ENCODE data around the gene MCC.

The MCC gene

DNA sequence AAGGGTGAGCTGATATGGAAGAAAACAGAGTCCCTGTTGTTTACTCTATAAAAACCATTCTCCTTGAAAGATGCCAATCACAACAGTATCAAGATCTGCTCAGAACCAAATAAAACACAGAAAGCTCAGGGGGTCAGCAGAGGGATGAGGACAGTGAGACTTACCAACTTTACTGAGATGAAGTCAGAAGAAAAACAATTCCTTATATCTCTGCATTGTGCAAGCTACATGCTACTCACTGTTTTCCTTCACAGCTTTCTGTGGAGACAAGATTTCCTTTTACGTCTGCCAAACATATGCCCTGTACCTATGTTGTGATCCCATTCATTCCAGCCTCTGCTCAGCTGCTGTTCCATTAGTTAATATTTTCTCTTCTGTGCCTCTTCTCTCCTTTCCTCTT, 239.0 kb downstream of the MCC start:
- DNase-seq: no peak
- Mint-ChIP-seq H3K4me1 (peaks cover 63% of the 10 kb centered on the region), H3K27ac (peak overlapping the region; percentile 33), H3K27me3 (ENCODE audit: low read depth, poor library complexity) (peaks cover 5% of the 10 kb centered on the region), H3K4me3 (no peak overlapping the region), H3K36me3 (ENCODE audit: low read depth) (peaks cover 47% of the 10 kb centered on the region), H3K9me3 (peaks cover 27% of the 10 kb centered on the region)
- TF ChIP-seq, protein P1, sequence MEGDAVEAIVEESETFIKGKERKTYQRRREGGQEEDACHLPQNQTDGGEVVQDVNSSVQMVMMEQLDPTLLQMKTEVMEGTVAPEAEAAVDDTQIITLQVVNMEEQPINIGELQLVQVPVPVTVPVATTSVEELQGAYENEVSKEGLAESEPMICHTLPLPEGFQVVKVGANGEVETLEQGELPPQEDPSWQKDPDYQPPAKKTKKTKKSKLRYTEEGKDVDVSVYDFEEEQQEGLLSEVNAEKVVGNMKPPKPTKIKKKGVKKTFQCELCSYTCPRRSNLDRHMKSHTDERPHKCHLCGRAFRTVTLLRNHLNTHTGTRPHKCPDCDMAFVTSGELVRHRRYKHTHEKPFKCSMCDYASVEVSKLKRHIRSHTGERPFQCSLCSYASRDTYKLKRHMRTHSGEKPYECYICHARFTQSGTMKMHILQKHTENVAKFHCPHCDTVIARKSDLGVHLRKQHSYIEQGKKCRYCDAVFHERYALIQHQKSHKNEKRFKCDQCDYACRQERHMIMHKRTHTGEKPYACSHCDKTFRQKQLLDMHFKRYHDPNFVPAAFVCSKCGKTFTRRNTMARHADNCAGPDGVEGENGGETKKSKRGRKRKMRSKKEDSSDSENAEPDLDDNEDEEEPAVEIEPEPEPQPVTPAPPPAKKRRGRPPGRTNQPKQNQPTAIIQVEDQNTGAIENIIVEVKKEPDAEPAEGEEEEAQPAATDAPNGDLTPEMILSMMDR (IDR thresholded peaks at IDR 0.05): no peak

DNA sequence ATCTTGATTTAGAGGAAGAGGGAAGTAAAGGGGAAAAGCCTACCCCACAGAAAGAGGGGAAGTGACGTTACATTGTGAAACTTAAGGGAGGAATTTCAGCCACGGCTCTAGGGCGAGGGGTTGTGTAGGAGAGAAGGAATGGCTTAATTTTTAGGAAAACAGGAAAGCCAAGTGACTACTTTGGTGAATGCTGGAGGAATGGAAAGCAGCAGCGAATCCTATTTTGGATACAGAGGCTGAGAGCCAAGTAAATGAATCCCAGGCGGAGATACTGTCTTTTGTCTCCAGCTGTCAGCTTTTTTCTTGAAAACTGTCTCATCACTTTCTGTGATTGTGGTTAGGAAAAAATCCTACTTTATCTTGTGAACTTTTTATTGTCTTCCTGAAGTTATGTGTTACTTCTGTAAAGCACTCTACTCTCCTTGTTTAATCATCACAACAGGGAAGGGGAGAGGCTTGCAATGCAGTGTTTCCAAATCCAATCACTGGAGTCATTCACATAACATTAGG, 241.8 kb downstream of the MCC start:
- TF ChIP-seq, protein P1 (IDR thresholded peaks at IDR 0.05): no peak
- H3K27ac Mint-ChIP-seq: peak overlapping the region; percentile 35
- peaks cover 61% of the 10 kb centered on the region for H3K4me1 Mint-ChIP-seq

DNA sequence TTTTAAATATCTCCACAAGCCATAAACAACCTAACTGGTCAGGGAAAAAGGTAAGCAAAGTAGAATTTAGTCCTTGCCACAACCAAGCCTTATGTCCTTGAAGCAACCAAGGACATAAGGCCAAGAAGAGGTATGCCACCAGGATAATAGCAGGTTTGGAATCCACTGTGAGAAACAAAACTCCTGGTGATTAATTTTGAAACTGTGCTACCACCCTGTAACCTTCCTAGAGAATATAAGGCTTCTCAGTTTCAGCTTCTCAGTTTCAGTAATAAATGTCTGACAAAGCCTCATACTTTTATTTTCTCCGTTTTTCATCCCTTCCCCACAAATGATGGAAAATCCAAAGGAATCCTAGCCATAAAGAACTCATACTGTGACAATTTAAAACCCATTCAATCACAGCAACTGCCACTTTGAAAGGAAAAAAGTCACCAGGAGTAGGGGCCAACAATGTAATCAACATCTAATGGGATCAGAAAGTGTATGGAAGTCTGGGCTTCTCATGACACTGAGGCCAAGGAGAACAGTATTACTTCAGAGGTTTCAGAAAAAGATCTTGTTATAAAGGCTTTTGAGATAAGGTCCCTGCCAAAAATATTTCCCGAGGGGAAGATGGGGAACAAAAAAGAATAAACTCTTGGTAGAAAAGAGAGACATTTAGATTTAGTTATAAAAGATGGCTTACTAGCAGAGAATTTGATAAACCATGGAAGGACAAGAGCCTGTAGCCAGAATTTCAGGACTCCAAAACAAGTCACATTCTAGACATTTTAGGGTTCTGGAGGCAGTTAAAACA, 242.6 kb downstream of the MCC start:
- peaks cover 53% of the 10 kb centered on the region for H3K4me1 Mint-ChIP-seq
- TF ChIP-seq, protein P1 (IDR thresholded peaks at IDR 0.05): no peak
- H3K4me3 Mint-ChIP-seq: no peak overlapping the region

More for the DNA sequence above, 241.8 kb downstream of the MCC start:
- Mint-ChIP-seq H3K4me3 (no peak overlapping the region), H3K27me3 (ENCODE audit: low read depth, poor library complexity) (no peaks in the 10 kb centered on the region), H3K36me3 (ENCODE audit: low read depth) (peaks cover 21% of the 10 kb centered on the region), H3K9me3 (peaks cover 7% of the 10 kb centered on the region)
- DNase-seq: no peak

DNA sequence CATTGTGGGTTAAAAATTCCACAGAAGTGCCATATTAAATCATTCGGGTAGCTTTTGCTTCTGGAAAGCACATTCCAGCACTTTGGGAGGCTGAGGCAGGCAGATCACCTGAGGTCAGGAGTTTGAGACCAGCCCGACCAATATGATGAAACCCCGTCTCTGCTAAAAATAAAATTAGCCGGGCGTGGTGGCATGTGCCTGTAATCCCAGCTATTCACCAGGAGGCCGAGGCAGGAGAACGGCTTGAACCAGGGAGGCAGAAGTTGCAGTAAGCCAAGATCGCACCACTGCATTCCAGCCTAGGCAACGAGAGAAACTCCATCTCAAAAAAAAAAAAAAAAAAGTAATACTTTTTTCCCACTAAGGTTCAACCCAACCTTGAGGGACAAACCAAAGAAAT, 243.3 kb downstream of the MCC start:
- DNase-seq: no peak
- peaks cover 47% of the 10 kb centered on the region for H3K4me1 Mint-ChIP-seq
- H3K27me3 Mint-ChIP-seq (ENCODE audit: low read depth, poor library complexity): no peaks in the 10 kb centered on the region
- TF ChIP-seq, protein P1 (IDR thresholded peaks at IDR 0.05): no peak
- peaks cover 19% of the 10 kb centered on the region for H3K36me3 Mint-ChIP-seq (ENCODE audit: low read depth)
- H3K27ac Mint-ChIP-seq: no peak overlapping the region
- H3K4me3 Mint-ChIP-seq: no peak overlapping the region
- peaks cover 7% of the 10 kb centered on the region for H3K9me3 Mint-ChIP-seq

More for the DNA sequence above, 242.6 kb downstream of the MCC start:
- H3K27me3 Mint-ChIP-seq (ENCODE audit: low read depth, poor library complexity): no peaks in the 10 kb centered on the region
- DNase-seq: no peak
- H3K27ac Mint-ChIP-seq: peak overlapping the region; percentile 35
- H3K36me3 Mint-ChIP-seq (ENCODE audit: low read depth): peaks cover 19% of the 10 kb centered on the region
- peaks cover 7% of the 10 kb centered on the region for H3K9me3 Mint-ChIP-seq

DNA sequence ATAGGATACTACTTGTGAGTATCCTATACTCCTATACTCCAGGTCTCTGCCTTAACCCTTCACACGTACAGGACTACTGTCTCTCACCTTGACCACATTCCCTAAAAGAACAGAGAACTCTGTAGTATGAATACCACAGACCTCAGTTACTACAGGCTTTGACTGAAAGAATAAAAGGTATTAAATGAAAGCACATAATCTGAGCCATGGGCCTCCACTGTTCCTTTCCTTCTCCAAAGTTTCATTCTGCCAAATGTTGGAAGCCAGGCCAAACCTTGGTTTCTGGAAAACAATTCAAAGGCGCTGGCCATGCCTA, 244.9 kb downstream of the MCC start:
- Mint-ChIP-seq H3K27ac (no peak overlapping the region), H3K4me1 (peaks cover 52% of the 10 kb centered on the region), H3K27me3 (ENCODE audit: low read depth, poor library complexity) (no peaks in the 10 kb centered on the region), H3K4me3 (no peak overlapping the region), H3K36me3 (ENCODE audit: low read depth) (peaks cover 12% of the 10 kb centered on the region), H3K9me3 (peaks cover 4% of the 10 kb centered on the region)
- TF ChIP-seq, protein P1 (IDR thresholded peaks at IDR 0.05): no peak
- DNase-seq: no peak
